ENCODE results near the gene LRRC25.

DNA sequence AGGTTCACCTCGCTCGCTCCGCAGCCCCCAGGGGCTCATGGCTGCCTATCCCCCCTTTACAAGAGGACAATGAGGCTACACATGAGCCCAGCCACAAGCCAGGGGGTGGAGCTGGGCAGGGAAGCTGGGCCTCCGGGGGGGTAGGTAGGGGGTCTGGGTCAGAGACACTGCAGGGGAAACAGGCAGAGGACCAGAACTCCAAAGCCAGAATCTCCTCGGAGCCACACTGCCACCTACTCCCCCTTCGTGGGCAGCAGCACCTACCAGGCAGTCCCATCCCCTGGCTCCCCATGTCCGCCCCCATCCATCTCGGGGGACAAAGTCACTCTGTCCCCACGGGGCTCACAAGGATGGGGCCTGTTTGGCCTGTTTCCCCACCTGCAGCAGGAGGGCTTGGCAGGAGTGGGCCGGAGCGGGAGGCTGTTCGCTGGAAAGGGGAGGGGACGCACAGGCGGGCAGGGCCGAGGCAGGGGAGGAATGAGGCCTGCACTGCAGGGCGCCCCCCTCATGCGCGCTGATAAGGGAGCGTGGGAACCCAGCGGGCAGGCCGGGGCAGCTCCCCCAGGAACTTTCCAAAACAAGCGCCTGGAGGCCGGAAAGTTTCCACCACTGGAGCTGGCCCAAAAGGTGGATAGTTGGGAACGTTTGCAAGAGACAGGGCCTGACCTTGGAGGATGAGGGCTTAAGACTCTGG lies 41.1 kb upstream of the LRRC25 start:
- TF ChIP-seq, protein P1, sequence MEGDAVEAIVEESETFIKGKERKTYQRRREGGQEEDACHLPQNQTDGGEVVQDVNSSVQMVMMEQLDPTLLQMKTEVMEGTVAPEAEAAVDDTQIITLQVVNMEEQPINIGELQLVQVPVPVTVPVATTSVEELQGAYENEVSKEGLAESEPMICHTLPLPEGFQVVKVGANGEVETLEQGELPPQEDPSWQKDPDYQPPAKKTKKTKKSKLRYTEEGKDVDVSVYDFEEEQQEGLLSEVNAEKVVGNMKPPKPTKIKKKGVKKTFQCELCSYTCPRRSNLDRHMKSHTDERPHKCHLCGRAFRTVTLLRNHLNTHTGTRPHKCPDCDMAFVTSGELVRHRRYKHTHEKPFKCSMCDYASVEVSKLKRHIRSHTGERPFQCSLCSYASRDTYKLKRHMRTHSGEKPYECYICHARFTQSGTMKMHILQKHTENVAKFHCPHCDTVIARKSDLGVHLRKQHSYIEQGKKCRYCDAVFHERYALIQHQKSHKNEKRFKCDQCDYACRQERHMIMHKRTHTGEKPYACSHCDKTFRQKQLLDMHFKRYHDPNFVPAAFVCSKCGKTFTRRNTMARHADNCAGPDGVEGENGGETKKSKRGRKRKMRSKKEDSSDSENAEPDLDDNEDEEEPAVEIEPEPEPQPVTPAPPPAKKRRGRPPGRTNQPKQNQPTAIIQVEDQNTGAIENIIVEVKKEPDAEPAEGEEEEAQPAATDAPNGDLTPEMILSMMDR (IDR thresholded peaks at IDR 0.05), result no peak
- no peak for TF ChIP-seq POLR2A (IDR thresholded peaks at IDR 0.05)
